GM06990 (cell line): ENCODE measurements around the gene WBP2.

ENCODE experiments used
- DNase-seq: peaks from one replicate; pipeline ENCODE4 v3.0.0-alpha.2; 2011; ENCODE audit not compliant: insufficient read length; ENCODE audit errors: extremely low read depth
- H3K27me3 ChIP-seq: replicated peaks from 2 replicates; pipeline ENCODE4 v1.6.0; 2011; ENCODE audit warnings: low read length; ENCODE audit not compliant: control insufficient read depth, insufficient read depth
- H3K36me3 ChIP-seq: 2 replicates; pipeline ENCODE4 v1.5.1; 2011; ENCODE audit warnings: low read length; ENCODE audit not compliant: control insufficient read depth, insufficient read depth
- H3K4me3 ChIP-seq: replicated peaks from 2 replicates; pipeline ENCODE4 v1.5.1; 2011; ENCODE audit warnings: low read depth, mild to moderate bottlenecking, control low read depth, low read length
- TF ChIP-seq, protein P1 (sequence below): IDR thresholded peaks from 2 replicates; pipeline ENCODE4 v1.5.1; 2011; ENCODE audit warnings: low read length, control low read depth, mild to moderate bottlenecking, inconsistent platforms; ENCODE audit not compliant: insufficient read depth, poor library complexity, severe bottlenecking

Gene WBP2

DNA sequence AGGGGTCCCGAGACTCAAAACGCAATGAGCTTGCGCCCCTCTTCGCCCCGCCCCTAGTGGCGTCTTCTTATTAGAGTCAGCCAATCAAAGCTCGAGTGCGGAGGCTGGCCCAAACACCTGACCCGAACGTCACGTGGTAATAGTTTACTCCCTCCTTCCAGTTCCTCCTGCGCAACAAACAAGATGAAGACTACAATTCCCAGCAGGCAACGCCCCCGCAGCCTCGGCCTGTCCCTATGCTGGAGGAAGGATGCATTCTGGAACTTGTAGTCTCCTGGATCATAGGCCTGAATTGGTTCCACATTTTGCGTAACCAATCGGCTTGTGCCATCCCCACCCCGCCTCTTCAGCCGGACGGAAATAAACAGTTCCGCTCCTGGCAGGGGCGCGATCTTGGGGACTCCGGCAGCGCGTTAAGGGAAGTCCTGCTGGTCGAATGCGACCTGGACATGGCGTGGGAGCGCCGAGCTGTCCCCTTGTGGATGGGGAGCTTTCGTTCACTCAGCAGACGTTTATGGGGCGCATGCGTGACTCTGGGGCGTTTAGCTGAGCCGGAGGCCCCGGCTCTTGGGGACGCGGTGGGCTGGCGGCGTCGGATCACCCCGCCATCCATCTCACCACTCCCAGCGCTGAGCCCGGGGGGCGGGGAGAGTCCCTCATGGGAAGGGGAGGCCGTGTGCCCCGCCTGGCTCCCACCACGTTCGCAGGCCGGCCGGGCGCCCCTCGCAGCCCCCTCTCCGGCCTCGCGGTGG lies at the start of gene WBP2:
Gene WBP2 (minus strand): TSS at position 26 of the 752 bp plus-strand sequence. CDS start 38 bp downstream, outside the sequence.
- TF ChIP-seq, protein P1, sequence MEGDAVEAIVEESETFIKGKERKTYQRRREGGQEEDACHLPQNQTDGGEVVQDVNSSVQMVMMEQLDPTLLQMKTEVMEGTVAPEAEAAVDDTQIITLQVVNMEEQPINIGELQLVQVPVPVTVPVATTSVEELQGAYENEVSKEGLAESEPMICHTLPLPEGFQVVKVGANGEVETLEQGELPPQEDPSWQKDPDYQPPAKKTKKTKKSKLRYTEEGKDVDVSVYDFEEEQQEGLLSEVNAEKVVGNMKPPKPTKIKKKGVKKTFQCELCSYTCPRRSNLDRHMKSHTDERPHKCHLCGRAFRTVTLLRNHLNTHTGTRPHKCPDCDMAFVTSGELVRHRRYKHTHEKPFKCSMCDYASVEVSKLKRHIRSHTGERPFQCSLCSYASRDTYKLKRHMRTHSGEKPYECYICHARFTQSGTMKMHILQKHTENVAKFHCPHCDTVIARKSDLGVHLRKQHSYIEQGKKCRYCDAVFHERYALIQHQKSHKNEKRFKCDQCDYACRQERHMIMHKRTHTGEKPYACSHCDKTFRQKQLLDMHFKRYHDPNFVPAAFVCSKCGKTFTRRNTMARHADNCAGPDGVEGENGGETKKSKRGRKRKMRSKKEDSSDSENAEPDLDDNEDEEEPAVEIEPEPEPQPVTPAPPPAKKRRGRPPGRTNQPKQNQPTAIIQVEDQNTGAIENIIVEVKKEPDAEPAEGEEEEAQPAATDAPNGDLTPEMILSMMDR: no peak
- DNase-seq: peak; percentile 96
- Histone ChIP-seq H3K4me3 (peak within 1 kb of the TSS; percentile 86), H3K36me3 (peaks cover 5% of the 10 kb centered on the region), H3K27me3 (no peaks in the 10 kb centered on the region)

DNA sequence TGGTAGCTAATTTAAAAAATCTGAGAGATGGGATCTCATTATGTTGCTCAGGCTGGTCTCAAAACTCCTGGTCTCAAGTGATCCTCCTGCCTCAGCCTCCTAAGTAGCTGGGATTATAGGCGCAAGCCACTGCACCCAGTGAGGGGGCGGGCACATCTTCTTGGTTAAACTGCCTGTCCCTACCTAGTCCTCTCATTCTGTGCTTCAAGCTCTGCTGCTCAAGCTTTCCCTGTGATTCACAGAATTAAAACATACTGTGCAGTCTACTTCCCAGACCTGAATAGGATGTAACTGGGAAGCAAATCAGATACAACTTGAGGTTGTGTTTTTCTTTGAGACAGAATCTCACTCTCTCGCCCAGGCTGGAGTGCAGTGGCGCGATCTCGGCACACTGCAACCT lies 47.3 kb upstream of the WBP2 start:
- TF ChIP-seq, protein P1: no peak

DNA sequence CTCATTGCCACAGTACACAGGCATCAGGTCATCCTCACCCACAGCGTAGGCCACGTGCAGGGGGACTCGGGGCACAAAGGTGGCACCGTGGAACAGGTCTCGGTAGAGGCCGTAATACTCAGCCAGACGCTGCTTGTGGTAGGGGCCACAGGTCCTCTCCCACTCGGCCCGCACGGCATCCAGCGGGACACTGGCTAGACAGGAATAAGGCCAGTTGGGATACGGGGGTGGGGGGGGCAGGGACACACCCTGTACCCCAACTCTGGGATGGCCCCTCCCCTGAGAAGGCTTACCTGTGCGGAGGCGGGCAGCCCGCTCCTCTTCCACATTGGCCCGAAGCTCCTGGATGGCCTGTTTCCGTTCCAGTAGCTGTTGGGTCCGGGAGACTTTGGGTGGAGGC lies 46.6 kb upstream of the WBP2 start:
- Histone ChIP-seq H3K36me3 (peaks cover 15% of the 10 kb centered on the region), H3K4me3 (no peak overlapping the region)
- TF ChIP-seq, protein P1: no peak

More for the DNA sequence above, 47.3 kb upstream of the WBP2 start:
- Histone ChIP-seq H3K27me3 (no peaks in the 10 kb centered on the region), H3K36me3 (peaks cover 15% of the 10 kb centered on the region), H3K4me3 (no peak overlapping the region)
- no peak for DNase-seq

DNA sequence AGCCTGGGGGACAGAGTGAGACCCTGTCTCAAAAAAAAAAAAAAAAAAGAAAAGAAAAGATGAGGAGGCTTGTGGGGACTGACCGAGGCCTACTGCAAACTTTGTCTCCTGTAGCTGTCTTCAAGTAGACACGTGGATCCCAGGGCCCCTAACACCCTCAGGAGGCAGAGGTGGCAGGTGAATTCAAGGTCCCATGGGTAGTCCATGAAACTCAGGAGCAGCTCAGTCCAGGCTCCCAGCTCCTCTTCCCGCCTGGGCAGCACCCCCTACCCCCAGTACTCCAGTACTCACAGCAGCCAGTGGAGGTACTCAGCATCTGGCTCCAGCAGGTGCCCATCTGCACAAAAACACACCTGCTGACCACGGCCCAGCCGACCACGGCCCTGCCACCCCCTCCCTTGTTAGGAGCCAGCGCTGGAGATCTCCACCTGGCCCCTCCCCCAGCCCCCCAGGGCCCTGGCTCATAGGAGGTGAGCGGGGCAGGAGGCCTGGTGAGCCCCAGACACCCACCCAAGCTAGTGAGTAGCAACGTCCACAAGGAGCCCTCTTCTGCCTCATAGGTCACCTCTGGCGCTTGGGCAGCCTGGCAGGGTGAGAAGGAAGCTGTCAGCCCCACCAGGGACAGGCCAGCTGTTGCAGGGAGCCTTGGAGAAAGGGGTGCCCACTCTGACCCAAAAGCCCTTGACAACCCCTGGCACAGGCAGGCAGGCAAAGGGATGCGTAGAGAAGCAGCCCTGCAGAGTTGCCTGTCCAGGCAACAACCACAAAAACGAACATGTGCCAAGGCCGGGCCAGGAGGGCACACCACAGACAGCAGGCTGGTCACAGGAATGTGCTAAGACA lies 45.8 kb upstream of the WBP2 start:
- H3K27me3 ChIP-seq: no peaks in the 10 kb centered on the region
- no peak for DNase-seq
- H3K4me3 ChIP-seq: no peak overlapping the region
- peaks cover 15% of the 10 kb centered on the region for H3K36me3 ChIP-seq
- TF ChIP-seq, protein P1: no peak

More for the DNA sequence above, 46.6 kb upstream of the WBP2 start:
- DNase-seq: no peak
- H3K27me3 ChIP-seq: no peaks in the 10 kb centered on the region

DNA sequence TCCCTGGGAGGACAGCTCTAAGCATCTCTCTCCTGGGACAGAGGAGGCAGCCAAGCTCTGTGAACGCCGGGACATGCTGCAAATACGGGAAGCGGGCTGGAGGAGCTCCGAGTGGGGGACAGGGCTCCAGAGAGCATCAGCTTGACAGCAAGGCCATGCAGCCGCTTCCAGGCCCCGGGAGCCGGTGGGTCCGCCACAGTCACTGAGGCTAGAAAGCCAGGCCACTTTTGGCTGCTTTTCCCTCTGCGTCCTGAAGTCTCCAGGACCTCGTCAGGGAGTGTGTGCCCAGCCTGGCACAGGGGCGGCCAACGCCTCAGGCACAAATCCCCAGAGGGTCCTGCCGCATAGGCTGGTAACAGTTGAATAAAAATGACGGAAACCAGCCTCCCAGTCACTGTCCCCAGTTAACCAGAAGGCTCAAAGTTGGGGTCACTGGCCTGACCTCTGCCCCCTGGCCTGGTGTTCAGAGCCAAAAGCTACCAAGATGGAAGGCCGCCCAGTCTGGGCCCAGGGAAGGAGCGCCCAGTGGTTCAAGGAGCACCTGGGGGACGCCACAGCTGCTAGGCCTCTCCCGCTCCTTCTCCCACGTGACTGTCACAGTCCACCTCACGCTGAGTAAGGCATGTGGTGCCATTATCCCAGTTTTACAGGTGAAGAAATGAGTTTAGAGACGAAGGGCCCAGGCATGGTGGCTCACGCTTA lies 44.8 kb upstream of the WBP2 start:
- no peak overlapping the region for H3K4me3 ChIP-seq
- TF ChIP-seq, protein P1: no peak
- no peaks in the 10 kb centered on the region for H3K27me3 ChIP-seq
- DNase-seq: no peak
- peaks cover 15% of the 10 kb centered on the region for H3K36me3 ChIP-seq
